ENCODE results near the gene ALB.

ALB gene

GRCh38 chr4:73429826-73430587 lies 25.9 kb downstream of the ALB start:
- DNase-seq (ENCODE audit: low spot score) (no peak), FAIRE-seq (no peak)

- DNase-seq (ENCODE audit: low spot score) (no peak), FAIRE-seq (no peak)
Measured at GRCh38 chr4:73431813-73432168, 27.7 kb downstream of the ALB start.

GRCh38 chr4:73432169-73433000 lies 28.3 kb downstream of the ALB start:
- no peak for FAIRE-seq
- no peak for DNase-seq (ENCODE audit: low spot score)

GRCh38 chr4:73433140-73433539 lies 29.1 kb downstream of the ALB start:
- FAIRE-seq (no peak), DNase-seq (ENCODE audit: low spot score) (no peak)

- no peak for FAIRE-seq
- peak; percentile 24 for DNase-seq (ENCODE audit: low spot score)
Measured at GRCh38 chr4:73434311-73434710, 30.2 kb downstream of the ALB start.

GRCh38 chr4:73435984-73436383 lies 31.9 kb downstream of the ALB start, which contains the start of gene AFP:
AFP (plus strand) TSS chr4:73436221; CDS start chr4:73436263, 42 bp downstream.
- no peak for DNase-seq (ENCODE audit: low spot score)
- no peak for FAIRE-seq

- FAIRE-seq (no peak), DNase-seq (ENCODE audit: low spot score) (no peak)
Measured at GRCh38 chr4:73436674-73437557, 32.8 kb downstream of the ALB start.

GRCh38 chr4:73437558-73437956 lies 33.5 kb downstream of the ALB start:
- DNase-seq (ENCODE audit: low spot score) (no peak), FAIRE-seq (no peak)

GRCh38 chr4:73438048-73438447 lies 34.0 kb downstream of the ALB start:
- no peak for FAIRE-seq
- DNase-seq (ENCODE audit: low spot score) = no peak

- no peak for FAIRE-seq
Measured at GRCh38 chr4:73438582-73439215, 34.6 kb downstream of the ALB start.

GRCh38 chr4:73439445-73439844 lies 35.4 kb downstream of the ALB start:
- no peak for FAIRE-seq

More at GRCh38 chr4:73438582-73439215, 34.6 kb downstream of the ALB start:
- DNase-seq (ENCODE audit: low spot score) = no peak

GRCh38 chr4:73439991-73440390 lies 35.9 kb downstream of the ALB start:
- no peak for DNase-seq (ENCODE audit: low spot score)
- FAIRE-seq = no peak

More at GRCh38 chr4:73439445-73439844, 35.4 kb downstream of the ALB start:
- DNase-seq (ENCODE audit: low spot score) = no peak

GRCh38 chr4:73440653-73441052 lies 36.6 kb downstream of the ALB start:
- DNase-seq (ENCODE audit: low spot score) (no peak), FAIRE-seq (no peak)

- FAIRE-seq (no peak), DNase-seq (ENCODE audit: low spot score) (no peak)
Measured at GRCh38 chr4:73442275-73442674, 38.2 kb downstream of the ALB start.

- DNase-seq (ENCODE audit: low spot score) (no peak), FAIRE-seq (no peak)
Measured at GRCh38 chr4:73443224-73443623, 39.1 kb downstream of the ALB start.

- DNase-seq (ENCODE audit: low spot score) = no peak
- FAIRE-seq = no peak
Measured at GRCh38 chr4:73445383-73446335, 41.6 kb downstream of the ALB start.

GRCh38 chr4:73446336-73446938 lies 42.4 kb downstream of the ALB start:
- FAIRE-seq = no peak
- peak; percentile 47 for DNase-seq (ENCODE audit: low spot score)

GRCh38 chr4:73447671-73448070 lies 43.6 kb downstream of the ALB start:
- DNase-seq (ENCODE audit: low spot score) (no peak), FAIRE-seq (no peak)

- DNase-seq (ENCODE audit: low spot score) = no peak
- FAIRE-seq = no peak
Measured at GRCh38 chr4:73448448-73449203, 44.5 kb downstream of the ALB start.

Measured in urothelium cell line (cell line).